Mesothelial cell of epicardium (in vitro differentiated cells): ENCODE measurements around the gene TMEM150B. TPM values are rescaled to one million over a fixed set of nuclear protein-coding genes. Genes with fewer than 3 reads are reported as not detected.

ENCODE experiments used
- DNase-seq, 2 experiments: peaks; one replicate each; pipeline ENCODE4 v3.0.0; 2021; ENCODE audit warnings: low spot score in 2 of 2; ENCODE audit not compliant: unreplicated experiment in 2 of 2
- H3K27ac Mint-ChIP-seq: 2 replicates; pipeline ENCODE4 v1.8.0; 2021; ENCODE audit warnings: mixed read lengths
- H3K27me3 Mint-ChIP-seq: 2 replicates; pipeline ENCODE4 v1.8.0; 2021; ENCODE audit warnings: low read depth, mixed read lengths
- H3K36me3 Mint-ChIP-seq: 2 replicates; pipeline ENCODE4 v1.8.0; 2021; ENCODE audit warnings: mixed read lengths
- H3K4me1 Mint-ChIP-seq: 2 replicates; pipeline ENCODE4 v1.8.0; 2021; ENCODE audit warnings: mixed read lengths
- H3K4me3 Mint-ChIP-seq: 2 replicates; pipeline ENCODE4 v1.8.0; 2021; ENCODE audit warnings: mild to moderate bottlenecking, moderate library complexity, mixed read lengths
- H3K9me3 Mint-ChIP-seq: 2 replicates; pipeline ENCODE4 v1.8.0; 2021; ENCODE audit warnings: mixed read lengths
- total RNA-seq: library from RNA; stranded (reverse); gene quantifications from 3 replicates; pipeline ENCODE4 v1.2.1, GENCODE V29; 2021
- TF ChIP-seq, protein P1 (sequence below): fragments of 200-600 bp; sonication (generic); IDR thresholded peaks from one replicate; pipeline ENCODE4 v1.5.0; 2021; ENCODE audit warnings: antibody characterized with exemption; ENCODE audit not compliant: unreplicated experiment

The TMEM150B gene
- total RNA-seq, 1 donor from 2014 or later = not detected

DNA sequence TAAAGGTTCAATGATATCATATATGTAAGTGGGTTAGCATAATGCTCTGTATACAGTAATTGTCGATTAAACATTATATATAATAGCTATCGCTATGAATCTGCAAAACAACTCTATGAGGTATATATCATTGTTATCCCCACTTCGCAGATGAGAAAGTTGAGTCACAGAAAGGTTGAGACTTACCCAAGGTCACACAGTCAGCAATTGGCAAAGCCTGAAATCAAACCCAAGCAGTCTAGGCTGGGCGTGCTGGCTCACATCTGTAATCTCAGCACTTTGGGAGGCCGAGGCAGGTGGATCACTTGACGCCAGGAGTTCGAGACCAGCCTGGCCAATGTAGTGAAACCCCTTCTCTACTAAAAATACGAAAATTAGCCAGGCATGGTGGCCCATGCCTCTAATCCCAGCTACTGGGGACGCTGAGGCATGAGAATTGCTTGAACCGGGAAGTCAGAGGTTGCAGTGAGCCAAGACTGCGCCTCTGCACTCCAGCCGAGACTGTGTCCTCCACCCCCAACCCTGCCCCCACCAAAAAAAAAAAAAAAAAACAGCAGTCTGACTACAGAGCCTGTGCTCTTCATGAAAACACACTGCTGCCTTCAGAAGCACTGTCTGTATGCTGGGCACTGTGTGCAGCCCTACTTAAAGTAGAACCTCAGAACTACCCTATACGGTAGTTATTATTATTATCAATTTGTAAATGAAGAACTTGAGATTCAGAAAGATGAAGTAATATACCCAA lies 46.6 kb downstream of the TMEM150B start:
- TF ChIP-seq, protein P1, sequence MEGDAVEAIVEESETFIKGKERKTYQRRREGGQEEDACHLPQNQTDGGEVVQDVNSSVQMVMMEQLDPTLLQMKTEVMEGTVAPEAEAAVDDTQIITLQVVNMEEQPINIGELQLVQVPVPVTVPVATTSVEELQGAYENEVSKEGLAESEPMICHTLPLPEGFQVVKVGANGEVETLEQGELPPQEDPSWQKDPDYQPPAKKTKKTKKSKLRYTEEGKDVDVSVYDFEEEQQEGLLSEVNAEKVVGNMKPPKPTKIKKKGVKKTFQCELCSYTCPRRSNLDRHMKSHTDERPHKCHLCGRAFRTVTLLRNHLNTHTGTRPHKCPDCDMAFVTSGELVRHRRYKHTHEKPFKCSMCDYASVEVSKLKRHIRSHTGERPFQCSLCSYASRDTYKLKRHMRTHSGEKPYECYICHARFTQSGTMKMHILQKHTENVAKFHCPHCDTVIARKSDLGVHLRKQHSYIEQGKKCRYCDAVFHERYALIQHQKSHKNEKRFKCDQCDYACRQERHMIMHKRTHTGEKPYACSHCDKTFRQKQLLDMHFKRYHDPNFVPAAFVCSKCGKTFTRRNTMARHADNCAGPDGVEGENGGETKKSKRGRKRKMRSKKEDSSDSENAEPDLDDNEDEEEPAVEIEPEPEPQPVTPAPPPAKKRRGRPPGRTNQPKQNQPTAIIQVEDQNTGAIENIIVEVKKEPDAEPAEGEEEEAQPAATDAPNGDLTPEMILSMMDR = no peak
- Mint-ChIP-seq H3K9me3 (no peaks in the 10 kb centered on the region), H3K27ac (no peak overlapping the region), H3K4me3 (peak overlapping the region; percentile 99), H3K4me1 (peaks cover 14% of the 10 kb centered on the region), H3K27me3 (no peaks in the 10 kb centered on the region), H3K36me3 (peaks cover 11% of the 10 kb centered on the region)
- DNase-seq = no peak

DNA sequence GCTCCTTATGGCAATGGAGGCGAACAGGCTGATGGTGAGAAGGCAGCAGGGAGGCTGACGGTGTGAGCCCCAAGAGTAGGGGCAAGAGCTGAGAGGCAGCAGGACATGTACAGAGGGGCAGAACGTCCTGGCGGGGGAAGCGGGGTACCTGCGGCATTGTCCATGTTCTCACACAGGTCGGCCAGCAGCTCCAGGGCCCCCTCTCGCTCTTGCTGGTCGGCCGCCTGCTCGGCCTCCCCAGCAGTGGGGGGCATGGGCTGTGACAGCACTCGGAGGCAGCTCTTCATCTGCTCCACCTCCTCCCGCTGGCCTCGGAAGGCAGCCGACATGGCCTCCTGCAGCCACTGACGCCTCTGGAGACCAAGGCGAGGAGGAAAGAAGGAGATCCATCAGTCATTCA lies 47.6 kb downstream of the TMEM150B start:
- Mint-ChIP-seq H3K27me3 (no peaks in the 10 kb centered on the region), H3K27ac (no peak overlapping the region), H3K4me3 (no peak overlapping the region), H3K4me1 (peaks cover 14% of the 10 kb centered on the region), H3K9me3 (no peaks in the 10 kb centered on the region), H3K36me3 (peaks cover 12% of the 10 kb centered on the region)
- no peak for DNase-seq
- TF ChIP-seq, protein P1 = no peak

DNA sequence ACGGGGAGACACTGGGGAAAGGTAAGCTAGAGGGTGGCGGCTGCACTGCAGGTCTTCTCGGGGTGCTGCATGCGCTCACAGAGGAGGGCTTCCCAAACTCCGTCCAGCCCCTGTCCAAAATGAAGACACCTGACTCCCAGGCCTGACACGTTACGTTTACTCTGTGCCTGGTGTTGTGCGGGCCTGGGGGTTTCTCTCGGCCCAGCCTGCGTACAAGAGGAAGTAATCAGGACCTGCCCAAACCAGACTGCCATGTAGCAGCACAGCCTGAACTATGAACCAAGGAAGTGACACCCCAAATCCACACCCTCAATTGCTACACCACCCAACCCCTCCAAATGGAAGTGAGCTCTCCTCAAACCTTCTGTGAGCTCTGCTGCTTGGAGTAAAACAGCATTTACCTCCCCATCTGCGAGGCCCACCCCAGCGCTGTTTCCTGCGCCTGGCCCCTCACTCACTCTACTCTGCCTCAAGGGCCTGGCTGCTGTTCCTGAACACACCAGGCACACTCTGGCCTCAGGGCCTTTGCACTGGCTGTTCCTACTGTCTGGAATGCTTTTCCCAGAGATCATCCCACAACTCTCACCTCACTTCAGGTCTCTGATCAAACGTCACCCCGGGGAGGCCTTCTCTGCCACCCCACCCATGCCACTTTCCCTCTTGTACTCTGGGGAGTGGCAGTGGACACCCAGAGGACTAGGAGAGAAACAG lies 48.3 kb downstream of the TMEM150B start:
- Mint-ChIP-seq H3K27ac (no peak overlapping the region), H3K4me3 (no peak overlapping the region)

DNA sequence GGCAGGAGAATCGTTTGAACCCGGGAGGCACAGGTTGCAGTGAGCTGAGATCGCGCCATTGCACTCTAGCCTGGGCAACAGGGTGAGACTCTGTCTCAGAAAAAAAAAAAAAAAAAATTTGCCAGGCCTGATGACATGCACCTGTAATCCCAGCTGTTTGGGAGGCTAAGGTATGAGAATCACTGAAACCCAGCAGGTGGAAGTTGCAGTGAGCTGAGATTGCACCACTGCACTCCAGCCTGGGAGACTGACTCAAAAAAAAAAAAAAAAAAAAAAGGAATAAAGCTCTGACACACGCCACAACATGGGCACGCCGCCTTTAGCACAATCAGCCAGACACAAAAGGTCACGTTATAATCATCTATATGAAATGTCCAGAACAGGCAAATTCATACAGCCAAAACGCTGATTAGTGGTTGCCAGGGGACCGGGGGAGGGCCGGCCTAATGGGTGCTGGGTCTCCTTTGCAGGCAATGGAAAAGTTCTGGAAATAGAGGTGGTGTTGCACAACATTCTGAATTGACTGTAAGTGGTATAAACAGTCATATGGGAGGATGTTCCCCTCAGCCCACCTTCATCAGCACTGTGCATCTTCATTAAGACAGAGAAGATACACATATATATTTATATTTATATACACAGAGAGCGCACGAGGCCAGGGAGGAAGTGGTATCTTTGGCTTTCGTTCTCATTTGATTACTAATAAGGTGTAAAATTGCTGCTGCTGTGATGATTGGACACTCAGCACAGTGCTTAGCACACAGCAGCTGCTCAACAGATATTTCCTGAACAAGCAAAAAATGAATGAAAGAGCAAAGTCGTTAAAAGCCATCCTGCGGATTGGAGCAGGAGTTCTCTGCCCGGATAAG lies 49.1 kb downstream of the TMEM150B start:
- Mint-ChIP-seq H3K4me1 (peaks cover 14% of the 10 kb centered on the region), H3K4me3 (no peak overlapping the region), H3K9me3 (no peaks in the 10 kb centered on the region), H3K27me3 (no peaks in the 10 kb centered on the region), H3K27ac (no peak overlapping the region), H3K36me3 (peaks cover 17% of the 10 kb centered on the region)
- TF ChIP-seq, protein P1 = no peak
- no peak for DNase-seq

More for the DNA sequence above, 48.3 kb downstream of the TMEM150B start:
- Mint-ChIP-seq H3K4me1 (peaks cover 14% of the 10 kb centered on the region), H3K36me3 (peaks cover 17% of the 10 kb centered on the region), H3K9me3 (no peaks in the 10 kb centered on the region), H3K27me3 (no peaks in the 10 kb centered on the region)
- DNase-seq = no peak
- TF ChIP-seq, protein P1 = no peak

DNA sequence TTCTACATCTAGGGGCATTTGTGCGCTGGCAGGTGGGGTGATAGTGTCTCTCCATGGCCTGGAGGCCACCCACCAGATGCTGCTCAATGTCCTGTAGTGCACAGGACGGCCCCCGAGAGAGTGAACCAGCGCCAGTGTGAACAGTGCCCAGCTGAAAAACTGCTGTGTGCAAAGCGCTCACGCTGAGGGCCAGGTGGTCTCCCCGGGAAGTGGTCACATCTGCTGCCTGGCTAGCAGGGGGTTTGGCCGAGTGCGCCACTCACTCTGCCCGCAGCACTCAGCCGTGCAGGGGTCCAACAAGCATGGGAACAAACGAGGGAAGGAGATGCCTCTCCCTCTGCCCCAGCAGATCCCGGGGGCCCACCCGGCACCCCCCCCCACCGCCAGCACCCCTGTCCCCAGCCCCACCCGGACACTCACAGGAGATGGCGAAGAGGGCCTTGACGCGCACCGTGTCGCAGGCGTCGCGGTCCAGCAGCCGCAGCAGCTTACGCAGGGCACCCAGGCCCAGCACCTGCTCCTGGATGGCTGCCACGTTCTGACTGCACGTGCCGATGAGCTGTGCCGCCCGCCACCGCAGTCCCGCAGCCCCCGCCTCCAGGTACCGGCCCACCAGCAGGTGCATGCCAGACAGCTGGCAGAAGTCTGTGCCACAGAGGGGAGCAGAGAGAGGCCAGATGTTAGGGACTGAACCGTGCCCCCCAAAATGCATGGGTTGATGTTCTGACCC lies 51.0 kb downstream of the TMEM150B start:
- no peaks in the 10 kb centered on the region for H3K9me3 Mint-ChIP-seq
- no peak overlapping the region for H3K4me3 Mint-ChIP-seq

More for the DNA sequence above, 51.0 kb downstream of the TMEM150B start:
- H3K27me3 Mint-ChIP-seq = no peaks in the 10 kb centered on the region
- no peak for DNase-seq
- peaks cover 19% of the 10 kb centered on the region for H3K36me3 Mint-ChIP-seq
- H3K27ac Mint-ChIP-seq = no peak overlapping the region
- H3K4me1 Mint-ChIP-seq = peaks cover 2% of the 10 kb centered on the region
- TF ChIP-seq, protein P1 = no peak
